ENCODE measurements around the gene EDN3. TPM values are rescaled to one million over a fixed set of nuclear protein-coding genes. Genes with fewer than 3 reads are reported as not detected.
A peak's percentile ranks its signal among the peaks of the same experiment; 100 is the strongest.

The EDN3 gene
- total and polyA plus RNA-seq, 12 donors, result 0.16 to 2.1 (median 0.45) TPM

GRCh38 chr20:59284470-59284869 lies 15.9 kb upstream of the EDN3 start:
- Histone ChIP-seq H3K9me3 (replicated peaks in 1 of 3) (no peaks in the 10 kb centered on the region), H3K27me3 (no peaks in the 10 kb centered on the region), H3K36me3 (replicated peaks in 1 of 2) (no peaks in the 10 kb centered on the region), H3K4me1 (replicated peaks in 1 of 2) (no peaks in the 10 kb centered on the region), H3K27ac (no peak overlapping the region), H3K4me3 (no peak overlapping the region)
- TF ChIP-seq CTCF (IDR thresholded peaks at IDR 0.05), result no peak
- no peak for TF ChIP-seq POLR2A (IDR thresholded peaks at IDR 0.05)
- 75 to 89% (median 81%) methylated on average over 5 of the region's 5 CpGs for WGBS, 4 donors
- intact Hi-C loops (cut with DNase I), result no loop called here
- no peak for DNase-seq

DNA sequence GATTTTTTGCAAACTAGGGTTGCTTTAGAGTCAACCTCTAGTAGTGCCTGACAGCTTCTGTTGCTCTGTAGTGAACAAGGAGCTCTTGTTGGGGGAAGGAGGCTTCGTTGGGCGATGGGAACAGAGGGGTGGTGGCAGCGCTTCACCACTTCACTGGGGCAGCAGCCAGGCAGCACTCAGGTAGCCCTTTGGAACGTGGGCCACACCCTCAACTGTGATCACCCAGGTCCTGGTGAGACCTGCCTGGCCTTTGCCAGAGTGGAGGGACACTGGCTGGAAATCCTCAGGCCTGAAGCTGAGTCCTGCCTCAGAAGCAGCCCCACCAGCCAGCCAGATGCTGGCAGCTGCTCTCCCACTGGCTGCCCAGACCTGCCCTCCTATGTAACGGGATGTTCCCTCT lies 10.4 kb upstream of the EDN3 start:
- TF ChIP-seq CTCF (IDR thresholded peaks at IDR 0.05) (no peak), POLR2A (IDR thresholded peaks at IDR 0.05) (no peak)
- Histone ChIP-seq H3K36me3 (replicated peaks in 1 of 2) (no peaks in the 10 kb centered on the region), H3K4me3 (no peak overlapping the region), H3K27ac (no peak overlapping the region), H3K4me1 (replicated peaks in 1 of 2) (no peaks in the 10 kb centered on the region), H3K9me3 (replicated peaks in 1 of 3) (no peaks in the 10 kb centered on the region), H3K27me3 (peaks cover 8% of the 10 kb centered on the region)
- intact Hi-C loops (cut with DNase I), result no loop called here
- WGBS, 4 donors, result 73 to 86% (median 83%) methylated on average over 3 to 5 of the region's 5 CpGs
- DNase-seq, result no peak

DNA sequence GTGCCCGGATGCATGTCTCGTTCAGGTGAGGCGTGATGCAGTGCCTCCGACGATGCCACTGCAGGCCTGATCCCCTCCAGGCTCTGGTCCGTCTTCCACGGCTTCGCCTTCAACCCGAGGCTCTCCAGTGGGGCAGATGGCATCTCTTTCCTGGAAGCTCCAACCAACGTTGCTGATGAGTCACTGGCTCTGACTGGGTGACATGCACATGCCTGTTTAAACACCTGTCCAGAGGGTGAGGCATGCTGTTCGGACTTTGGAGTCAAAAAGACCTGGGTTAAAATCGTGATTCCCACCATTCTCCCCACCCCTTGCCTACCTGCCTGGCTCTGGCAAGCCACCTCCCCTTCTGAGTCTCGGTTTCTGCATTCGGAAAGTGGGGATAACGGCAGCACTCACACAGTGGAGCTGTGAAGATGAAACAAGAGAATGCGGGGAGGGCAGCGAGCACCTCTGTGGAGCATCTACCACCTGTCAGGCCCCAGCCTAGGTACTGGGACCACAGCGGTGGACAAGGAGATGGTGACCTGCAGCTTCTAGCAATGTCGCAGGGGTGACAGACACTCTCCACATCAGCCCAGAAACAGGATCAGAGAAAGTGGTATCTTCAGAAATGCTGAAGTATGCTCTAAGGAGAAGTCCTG lies 8.5 kb upstream of the EDN3 start:
- no peak overlapping the region for H3K4me3 ChIP-seq
- no peaks in the 10 kb centered on the region for H3K36me3 ChIP-seq (replicated peaks in 1 of 2)
- DNase-seq, result no peak
- H3K27me3 ChIP-seq, result peaks cover 8% of the 10 kb centered on the region
- no peaks in the 10 kb centered on the region for H3K4me1 ChIP-seq (replicated peaks in 1 of 2)
- H3K9me3 ChIP-seq (replicated peaks in 1 of 3), result no peaks in the 10 kb centered on the region
- intact Hi-C loops (cut with DNase I), result no loop called here
- H3K27ac ChIP-seq, result no peak overlapping the region
- WGBS, 4 donors, result 80 to 87% (median 82%) methylated on average over 19 of the region's 19 CpGs
- no peak for TF ChIP-seq CTCF (IDR thresholded peaks at IDR 0.05)

DNA sequence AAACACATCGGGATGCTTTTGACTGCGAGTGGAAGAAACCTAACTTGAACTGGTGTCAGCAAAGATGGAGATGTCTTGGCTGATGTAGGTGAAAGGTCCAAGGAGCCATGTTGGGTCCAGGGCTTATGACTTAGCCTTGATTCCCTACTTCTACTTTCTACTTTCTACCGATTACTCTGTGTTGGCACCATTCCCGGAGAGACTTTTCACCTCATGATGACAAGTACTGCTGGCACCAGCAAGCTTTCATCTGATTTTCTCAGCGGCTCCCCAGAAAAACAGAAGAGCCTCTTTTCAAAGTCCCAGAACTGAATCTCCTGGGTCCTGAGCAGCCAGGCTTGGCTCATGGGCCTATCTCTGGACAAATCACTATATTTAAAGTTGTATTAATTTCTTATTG lies 4.9 kb upstream of the EDN3 start:
- peak in 1 of 7 donors; percentile 7 for DNase-seq
- Histone ChIP-seq H3K36me3 (replicated peaks in 1 of 2) (no peaks in the 10 kb centered on the region), H3K9me3 (replicated peaks in 1 of 3) (no peaks in the 10 kb centered on the region), H3K27ac (no peak overlapping the region), H3K4me3 (no peak overlapping the region), H3K27me3 (peaks cover 32% of the 10 kb centered on the region), H3K4me1 (replicated peaks in 1 of 2) (no peaks in the 10 kb centered on the region)
- intact Hi-C loops (cut with DNase I), result no loop called here
- TF ChIP-seq POLR2A (IDR thresholded peaks at IDR 0.05) (no peak), CTCF (IDR thresholded peaks at IDR 0.05) (no peak)
- WGBS, 4 donors, result 50 to 59% (median 54%) methylated on average over 5 of the region's 5 CpGs
